Rectal smooth muscle tissue (tissue), 1 donor: ENCODE data around the gene WRAP73.
A peak's percentile ranks its signal among the peaks of the same experiment; 100 is the strongest.
"Not testable (repeated sequence)": the region's sequence is repeated elsewhere in the genome, so short reads cannot be mapped to it uniquely, and the experiment has no call there.

Experiments used
- H3K27ac ChIP-seq: one replicate; pipeline ENCODE4 v1.7.0; 2013; ENCODE audit warnings: low read depth, low read length, inconsistent platforms
- H3K27me3 ChIP-seq: one replicate; pipeline ENCODE4 v1.7.0; 2013; ENCODE audit warnings: low read length; ENCODE audit not compliant: control insufficient read depth, insufficient read depth
- H3K36me3 ChIP-seq: one replicate; pipeline ENCODE4 v1.7.0; 2013; ENCODE audit warnings: low read length; ENCODE audit not compliant: control insufficient read depth, insufficient read depth
- H3K4me1 ChIP-seq: one replicate; pipeline ENCODE4 v1.7.0; 2013; ENCODE audit warnings: low read length; ENCODE audit not compliant: control insufficient read depth, insufficient read depth
- H3K4me3 ChIP-seq: one replicate; pipeline ENCODE4 v1.7.0; 2013; ENCODE audit warnings: low read length
- H3K9ac ChIP-seq: one replicate; pipeline ENCODE4 v1.7.0; 2013; ENCODE audit warnings: low read length

Gene WRAP73

DNA sequence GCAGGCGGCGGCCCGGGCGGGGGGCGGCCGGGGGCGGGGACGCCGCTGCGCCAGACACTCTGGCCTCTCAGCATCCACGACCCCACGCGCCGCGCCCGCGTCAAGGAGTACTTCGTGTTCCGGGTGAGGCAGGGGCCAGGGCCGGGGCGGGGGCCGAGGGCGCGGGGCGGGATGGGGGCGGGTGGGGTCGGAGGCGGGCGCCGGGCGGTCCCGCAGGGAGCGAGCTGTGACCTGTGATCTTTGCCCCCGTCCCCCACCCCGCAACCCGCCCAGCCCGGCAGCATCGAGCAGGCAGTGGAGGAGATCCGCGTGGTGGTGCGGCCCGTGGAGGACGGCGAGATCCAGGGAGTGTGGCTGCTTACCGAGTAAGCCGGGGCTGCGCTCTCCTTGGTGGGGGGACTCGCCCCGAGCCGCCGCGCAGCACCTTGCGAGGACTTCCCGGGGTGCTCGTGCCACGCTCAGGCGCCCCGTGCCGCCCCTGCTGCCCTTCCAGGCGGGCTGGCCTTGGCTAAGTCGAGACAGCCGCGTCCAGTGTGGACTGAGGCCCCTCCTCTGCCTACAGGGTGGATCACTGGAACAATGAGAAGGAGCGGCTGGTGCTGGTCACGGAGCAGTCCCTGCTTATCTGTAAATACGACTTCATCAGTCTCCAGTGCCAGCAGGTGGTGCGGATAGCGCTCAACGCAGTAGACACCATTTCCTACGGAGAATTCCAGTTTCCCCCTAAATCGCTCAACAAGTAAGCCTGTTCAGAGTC, 24.6 kb downstream of the WRAP73 start:
- peaks cover 16% of the 10 kb centered on the region for H3K4me1 ChIP-seq
- H3K4me3 ChIP-seq: peak overlapping the region; percentile 75
- peak overlapping the region; percentile 56 for H3K9ac ChIP-seq
- H3K27ac ChIP-seq: peak overlapping the region; percentile 72
- H3K27me3 ChIP-seq: no peaks in the 10 kb centered on the region
- peaks cover 23% of the 10 kb centered on the region for H3K36me3 ChIP-seq

DNA sequence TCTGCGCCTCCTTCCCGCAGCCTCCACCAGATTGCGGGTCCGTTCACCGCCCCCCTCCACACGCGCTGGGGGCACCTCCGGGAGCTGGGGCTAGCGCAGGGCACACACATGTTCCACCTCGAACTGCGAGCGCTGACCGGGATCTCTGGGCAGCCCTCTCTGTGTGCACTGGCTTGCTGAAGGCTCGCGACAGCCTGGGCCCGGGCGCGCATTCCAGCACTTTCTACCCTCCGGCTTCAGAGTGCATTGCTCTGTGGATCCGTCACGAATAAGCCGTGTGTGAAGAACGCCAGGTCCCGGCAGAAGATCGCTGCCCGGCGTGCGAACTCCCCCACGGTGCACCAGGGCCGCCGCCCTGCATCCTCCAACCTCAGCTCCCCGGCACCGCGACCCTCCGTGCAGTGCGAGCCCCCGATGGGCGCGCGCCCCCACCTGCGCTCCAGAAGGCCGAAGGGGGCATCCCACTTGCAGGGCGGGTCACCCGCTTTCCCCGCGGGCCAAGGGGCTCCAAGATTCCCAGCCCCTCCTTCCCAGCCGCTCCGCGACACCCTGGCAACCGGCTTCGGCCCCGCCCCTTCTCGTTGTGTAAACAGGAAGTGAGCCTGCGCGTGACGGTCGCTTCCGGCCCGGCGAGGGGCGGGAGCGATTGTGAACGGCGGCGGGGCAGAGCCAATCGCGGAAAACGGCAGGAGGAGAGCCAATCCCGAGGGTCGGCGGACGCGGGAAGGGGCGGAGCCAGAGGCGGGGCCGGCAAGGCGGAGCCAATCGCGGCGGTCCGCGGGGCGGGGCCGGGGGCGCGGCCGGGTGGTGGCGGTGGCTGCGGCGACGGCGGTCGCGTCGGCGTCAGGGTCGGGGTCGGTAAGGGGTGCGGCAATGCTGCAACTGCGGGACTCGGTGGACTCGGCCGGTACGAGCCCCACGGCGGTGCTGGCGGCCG, 25.4 kb downstream of the WRAP73 start, which contains the start of gene TPRG1L:
Gene TPRG1L (plus strand): TSS at position 816 of the 937 bp plus-strand sequence. CDS start 58 bp downstream, at position 874.
- Histone ChIP-seq H3K27me3 (no peaks in the 10 kb centered on the region), H3K9ac (peak within 1 kb of the TSS; percentile 56)

DNA sequence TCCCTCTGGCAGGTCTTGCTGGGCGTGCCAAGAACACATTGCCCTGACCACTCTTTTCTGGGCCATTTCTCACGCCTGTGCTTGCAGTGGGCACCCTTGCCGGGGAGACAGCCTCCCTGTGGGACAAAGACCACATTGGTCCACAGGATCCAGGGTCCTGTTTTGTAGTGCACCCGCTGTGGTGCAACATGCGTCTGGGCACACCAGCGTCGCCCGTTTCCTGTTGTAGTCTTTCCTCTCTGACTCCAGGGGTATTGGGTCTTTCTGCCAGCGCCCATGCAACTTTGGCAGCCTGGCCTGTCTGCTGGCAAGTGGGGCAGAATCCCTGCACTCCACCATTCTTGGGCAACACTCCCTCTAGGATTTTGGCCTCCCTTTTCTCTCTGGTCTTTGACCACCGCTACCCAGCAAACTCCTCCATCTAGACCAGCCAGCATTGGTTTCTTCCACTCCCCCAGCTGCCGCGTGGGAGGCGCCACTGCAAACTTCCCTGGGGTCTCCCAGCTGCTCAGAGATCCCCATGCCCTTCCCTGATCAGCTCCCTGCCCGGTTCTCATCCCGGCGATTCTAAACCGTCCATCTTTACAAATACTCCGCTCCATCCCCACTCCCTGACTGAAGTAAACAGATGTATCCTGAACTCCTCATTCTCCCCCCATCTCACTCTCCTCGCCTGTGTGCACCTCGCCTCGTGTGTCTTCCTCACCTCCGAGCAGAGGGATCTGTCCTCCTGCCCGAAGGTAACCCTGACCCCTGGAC, 26.3 kb downstream of the WRAP73 start:
- Histone ChIP-seq H3K36me3 (peaks cover 14% of the 10 kb centered on the region), H3K4me3 (peak overlapping the region; percentile 95), H3K27me3 (no peaks in the 10 kb centered on the region), H3K9ac (peak overlapping the region; percentile 19), H3K4me1 (peaks cover 19% of the 10 kb centered on the region), H3K27ac (no peak overlapping the region)

More for the DNA sequence above, 25.4 kb downstream of the WRAP73 start, which contains the start of gene TPRG1L:
- H3K4me3 ChIP-seq: peak within 1 kb of the TSS; percentile 95
- H3K36me3 ChIP-seq: peaks cover 21% of the 10 kb centered on the region
- H3K4me1 ChIP-seq: peaks cover 16% of the 10 kb centered on the region
- H3K27ac ChIP-seq: peak within 1 kb of the TSS; percentile 72

DNA sequence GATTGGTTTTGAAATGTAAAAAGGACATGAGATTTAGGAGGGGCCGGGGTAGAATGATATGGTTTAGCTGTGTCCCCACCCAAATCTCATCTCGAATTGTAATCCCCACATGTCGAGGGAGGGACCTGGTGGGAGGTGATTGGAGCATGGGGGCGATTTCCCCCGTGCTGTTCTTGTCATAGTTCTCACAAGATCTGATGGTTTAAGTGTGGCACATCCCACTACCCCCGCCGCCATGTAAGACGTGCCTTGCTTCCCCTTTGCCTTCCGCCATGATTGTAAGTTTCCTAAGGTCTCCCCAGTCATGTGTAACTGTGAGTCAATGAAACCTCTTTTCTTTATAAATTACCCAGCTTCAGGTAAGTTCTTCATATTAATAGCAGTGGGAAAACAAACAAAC, 27.8 kb downstream of the WRAP73 start:
- peaks cover 19% of the 10 kb centered on the region for H3K4me1 ChIP-seq
- not testable (repeated sequence) for H3K27ac ChIP-seq, H3K36me3 ChIP-seq, H3K4me3 ChIP-seq, H3K27me3 ChIP-seq, H3K9ac ChIP-seq

DNA sequence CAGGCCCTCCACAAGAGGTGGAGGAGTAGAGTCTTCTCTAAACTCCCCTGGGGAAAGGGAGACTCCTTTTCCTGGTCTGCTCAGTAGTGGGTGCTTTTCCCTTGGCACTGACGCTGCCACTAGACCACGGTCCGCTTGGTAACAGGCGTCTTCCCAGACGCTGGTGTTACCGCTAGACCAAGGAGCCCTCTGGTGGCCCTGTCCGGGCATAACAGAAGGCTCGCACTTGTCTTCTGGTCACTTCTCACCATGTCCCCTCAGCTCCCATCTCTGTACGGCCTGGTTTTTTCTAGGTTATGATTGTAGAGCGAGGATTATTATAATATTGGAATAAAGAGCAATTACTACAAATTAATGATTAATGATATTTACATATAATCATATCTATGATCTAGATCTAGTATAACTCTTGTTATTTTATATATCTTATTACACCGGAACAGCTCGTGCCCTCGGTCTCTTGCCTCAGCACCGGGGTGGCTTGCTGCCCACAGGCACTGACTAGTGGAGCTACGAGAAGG, 28.7 kb downstream of the WRAP73 start:
- not testable (repeated sequence) for H3K9ac ChIP-seq, H3K27ac ChIP-seq, H3K36me3 ChIP-seq, H3K4me3 ChIP-seq, H3K27me3 ChIP-seq
- H3K4me1 ChIP-seq: peaks cover 19% of the 10 kb centered on the region

DNA sequence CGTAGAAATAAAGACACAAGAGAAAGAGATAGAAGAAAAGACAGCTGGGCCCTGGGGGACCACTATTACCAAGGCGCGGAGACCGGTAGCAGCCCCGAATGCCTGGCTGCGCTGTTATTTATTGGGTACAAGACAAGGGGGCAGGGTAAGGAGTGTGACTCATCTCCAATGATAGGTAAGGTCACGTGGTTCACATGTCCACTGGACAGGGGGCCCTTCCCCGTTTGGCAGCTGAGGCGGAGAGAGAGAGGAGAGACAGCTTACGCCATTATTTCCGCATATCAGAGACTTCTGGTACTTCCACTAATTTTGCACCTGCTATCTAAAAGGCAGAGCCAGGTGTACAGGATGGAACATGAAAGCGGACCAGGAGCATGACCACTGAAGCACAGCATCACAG, 29.2 kb downstream of the WRAP73 start:
- Histone ChIP-seq H3K27ac (no peak overlapping the region), H3K4me3 (no peak overlapping the region), H3K36me3 (no peaks in the 10 kb centered on the region), H3K4me1 (peaks cover 18% of the 10 kb centered on the region), H3K27me3 (no peaks in the 10 kb centered on the region), H3K9ac (no peak overlapping the region)

DNA sequence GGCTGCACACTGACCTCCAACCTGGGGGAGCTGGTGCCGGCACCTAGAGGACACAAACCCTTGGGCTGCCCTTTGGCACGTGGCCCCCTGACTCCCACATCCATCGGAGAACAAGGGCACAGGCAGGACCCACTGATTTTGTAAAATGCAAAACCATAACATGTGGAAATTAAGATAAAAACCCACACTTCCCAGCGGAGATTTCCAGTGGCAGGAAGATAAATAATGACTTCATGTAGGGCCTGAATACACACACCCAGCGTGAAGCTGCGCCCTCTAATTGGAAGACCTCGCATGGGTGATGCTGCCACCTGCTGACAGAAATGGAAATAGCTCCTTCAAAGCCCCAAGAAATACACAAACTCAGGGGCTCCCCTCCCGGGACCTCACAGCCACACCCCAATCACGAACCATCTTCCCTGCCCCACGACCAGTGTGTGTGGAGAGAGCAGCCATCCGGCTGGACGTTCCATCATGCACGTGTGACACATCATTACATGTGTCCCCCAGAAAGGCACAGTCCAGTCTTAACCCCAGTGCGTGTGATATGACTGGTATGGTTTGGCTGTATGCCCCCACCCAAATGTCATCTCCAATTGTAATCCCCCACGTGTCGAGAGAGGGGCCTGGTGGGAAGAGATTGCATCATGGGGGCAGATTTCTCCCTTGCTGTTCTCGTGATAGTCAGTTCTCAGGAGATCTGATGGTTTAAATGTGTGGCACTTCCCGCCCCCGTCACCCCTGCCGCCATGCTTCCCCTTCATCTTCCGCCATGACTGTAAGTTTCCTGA, 30.8 kb downstream of the WRAP73 start:
- Histone ChIP-seq H3K4me3 (no peak overlapping the region), H3K9ac (no peak overlapping the region), H3K27me3 (no peaks in the 10 kb centered on the region)

DNA sequence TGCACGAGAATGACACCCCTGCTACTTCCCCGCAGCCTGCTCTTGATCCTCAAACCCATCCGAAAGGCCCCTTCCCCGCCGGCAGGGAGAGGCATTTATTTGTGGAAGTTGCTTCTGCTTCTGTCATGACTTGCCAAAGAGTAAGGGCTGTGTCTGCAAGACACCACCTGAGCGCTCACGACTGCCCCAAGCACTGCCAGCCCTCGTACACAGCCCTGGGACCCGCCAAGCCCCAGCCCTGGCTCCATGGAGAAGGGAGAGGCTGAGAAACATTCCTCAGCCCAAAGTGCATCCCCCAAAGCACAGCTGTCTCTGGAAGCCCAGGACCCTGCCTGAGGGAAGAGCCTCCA, 31.4 kb downstream of the WRAP73 start:
- no peak overlapping the region for H3K4me3 ChIP-seq
- H3K36me3 ChIP-seq: no peaks in the 10 kb centered on the region
- H3K27me3 ChIP-seq: no peaks in the 10 kb centered on the region
- H3K27ac ChIP-seq: no peak overlapping the region
- peaks cover 11% of the 10 kb centered on the region for H3K4me1 ChIP-seq
- no peak overlapping the region for H3K9ac ChIP-seq

More for the DNA sequence above, 30.8 kb downstream of the WRAP73 start:
- no peaks in the 10 kb centered on the region for H3K36me3 ChIP-seq
- H3K4me1 ChIP-seq: peaks cover 14% of the 10 kb centered on the region
- no peak overlapping the region for H3K27ac ChIP-seq

DNA sequence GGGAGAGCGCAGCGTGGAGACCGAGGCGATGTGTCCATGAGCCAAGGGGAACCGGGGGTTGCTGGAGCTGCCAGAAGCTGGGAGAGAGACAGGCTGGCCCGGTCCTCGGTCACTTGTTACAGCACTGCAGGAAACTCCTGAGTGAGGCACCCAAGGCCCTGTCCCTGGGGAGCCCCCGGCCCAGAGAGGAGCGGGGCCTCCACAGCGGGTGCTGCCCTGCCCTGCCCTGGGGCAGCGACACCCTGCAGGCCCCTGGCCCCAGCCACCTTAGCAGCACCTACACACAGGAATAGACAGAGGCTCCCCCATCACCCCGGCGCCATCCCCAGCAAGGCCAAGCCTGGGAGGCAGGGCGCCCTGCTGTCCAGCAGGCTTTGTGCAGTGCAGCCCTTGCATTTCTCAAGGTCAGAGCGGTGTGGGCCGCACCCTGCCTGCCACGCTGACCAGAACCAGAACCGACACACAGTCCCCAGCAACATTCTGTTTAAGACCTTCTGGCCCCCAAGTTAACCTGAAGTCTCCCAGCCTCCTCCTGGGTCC, 32.0 kb downstream of the WRAP73 start:
- Histone ChIP-seq H3K9ac (no peak overlapping the region), H3K4me1 (peaks cover 4% of the 10 kb centered on the region)

DNA sequence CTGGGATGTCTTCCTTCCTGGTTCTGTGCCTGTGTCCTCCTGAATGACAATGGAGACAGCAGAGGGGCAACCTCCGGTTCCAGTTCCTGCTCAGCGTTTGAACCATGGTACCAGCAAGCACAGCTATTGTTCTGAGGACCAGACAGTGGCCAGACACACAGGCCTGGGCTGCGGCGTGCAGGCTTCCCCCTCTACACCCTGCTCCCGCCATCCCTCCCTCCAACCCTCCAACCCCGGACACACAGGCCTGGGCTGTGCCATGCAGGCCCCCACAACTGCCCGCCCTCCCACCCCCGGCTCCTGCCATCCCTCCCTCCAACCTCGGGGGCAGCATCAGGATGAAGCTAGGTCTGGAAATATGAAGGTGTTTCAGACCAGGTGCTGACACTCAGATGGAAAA, 33.0 kb downstream of the WRAP73 start:
- no peak overlapping the region for H3K4me3 ChIP-seq
- no peaks in the 10 kb centered on the region for H3K36me3 ChIP-seq
- no peak overlapping the region for H3K9ac ChIP-seq
- H3K27ac ChIP-seq: no peak overlapping the region
- H3K27me3 ChIP-seq: peaks cover 8% of the 10 kb centered on the region
- H3K4me1 ChIP-seq: peaks cover 2% of the 10 kb centered on the region

More for the DNA sequence above, 32.0 kb downstream of the WRAP73 start:
- no peaks in the 10 kb centered on the region for H3K36me3 ChIP-seq
- H3K27ac ChIP-seq: no peak overlapping the region
- no peak overlapping the region for H3K4me3 ChIP-seq
- H3K27me3 ChIP-seq: no peaks in the 10 kb centered on the region
